Prostate gland (tissue), 2 donors: ENCODE measurements around the gene ING3. TPM values are rescaled to one million over a fixed set of nuclear protein-coding genes. Genes with fewer than 3 reads are reported as not detected.

Experiments used
- DNase-seq: peaks from one replicate; pipeline ENCODE4 v3.0.0-alpha.2; 2019; ENCODE audit warnings: low spot score
- H3K27ac ChIP-seq, 2 donors: fragments of 200-600 bp; sonication (generic); 2 replicates each; pipeline ENCODE4 v1.5.1; 2017 to 2019
- H3K27me3 ChIP-seq: fragments of 200-600 bp; sonication (generic); replicated peaks from 2 replicates; pipeline ENCODE4 v1.5.1; 2019; ENCODE audit not compliant: insufficient read depth
- H3K36me3 ChIP-seq, 2 donors: fragments of 200-600 bp; sonication (generic); 1 replicate in 1 of 2; 2 replicates in 1 of 2; pipeline versions ENCODE4 v1.5.1 to v1.8.1; 2017 to 2019
- H3K4me1 ChIP-seq: fragments of 200-600 bp; sonication (generic); replicated peaks from 2 replicates; pipeline ENCODE4 v1.5.1; 2019
- H3K4me3 ChIP-seq, 2 donors: fragments of 200-600 bp; sonication (generic); 2 replicates each; pipeline ENCODE4 v1.5.1; 2017 to 2019
- H3K9me3 ChIP-seq: fragments of 200-600 bp; sonication (generic); 2 replicates; pipeline ENCODE4 v1.5.1; 2017
- CTCF ChIP-seq, 4 experiments: fragments of 200-600 bp in 2 of 4; fragments of 450-650 bp in 2 of 4; sonication (generic) in 2 of 4; IDR thresholded peaks; 1 replicate in 3 of 4; 2 replicates in 1 of 4; pipeline ENCODE4 v1.5.1; 2016 to 2019; ENCODE audit warnings: antibody characterized with exemption in 4 of 4, mild to moderate bottlenecking in 2 of 4, moderate library complexity in 2 of 4
- POLR2A ChIP-seq: fragments of 450-650 bp; IDR thresholded peaks from one replicate; pipeline ENCODE4 v1.6.1; 2016; ENCODE audit warnings: antibody characterized with exemption, mild to moderate bottlenecking
- POLR2AphosphoS5 ChIP-seq: sonication (generic); formaldehyde crosslinking; IDR thresholded peaks from one replicate; pipeline ENCODE4 v1.6.1; 2017; ENCODE audit warnings: antibody characterized with exemption
- WGBS: methylation state at CpG from one replicate; pipeline ENCODE4 v1.1.5; 2018; 5-methylcytosine and 5-hydroxymethylcytosine counted together
- intact Hi-C: fragments of 100-400 bp; cut with DNase I; formaldehyde crosslinking; loops from one replicate; pipeline ENCODE4 v1.14.2; 2022
- small RNA-seq, 2 donors: library from RNA; depleted of rRNA; stranded (forward); fragments of <200 nt; gene quantifications; one replicate each; pipeline ENCODE3, GENCODE V24; 2016
- total RNA-seq, 2 donors: library from RNA; depleted of rRNA; stranded (reverse); fragments of >200 nt; gene quantifications; one replicate each; pipeline ENCODE4 v1.1.0, GENCODE V29; 2016

ING3 gene
- total RNA-seq, 2 donors from 2014 or later = 12.4 to 20.8 TPM

- peak overlapping the region; percentile 21 to 40 for H3K27ac ChIP-seq
- no peak for DNase-seq
- H3K4me3 ChIP-seq = no peak overlapping the region
- WGBS = 41% methylated on average over 5 of the region's 5 CpGs
- intact Hi-C loops = no loop called here
- H3K9me3 ChIP-seq = no peaks in the 10 kb centered on the region
- peaks cover 5% of the 10 kb centered on the region for H3K4me1 ChIP-seq
- no peaks in the 10 kb centered on the region for H3K27me3 ChIP-seq
- TF ChIP-seq CTCF (IDR thresholded peaks at IDR 0.05) = no peak
- no peak for TF ChIP-seq POLR2AphosphoS5
- TF ChIP-seq POLR2A = no peak
- no peaks in the 10 kb centered on the region for H3K36me3 ChIP-seq
Observed at GRCh38 chr7:121024611-121025010, 74.0 kb downstream of the ING3 start.

GRCh38 chr7:121026159-121026558 is 75.6 kb downstream of the ING3 start:
- 95% methylated on average over 1 of the region's 1 CpG for WGBS
- no peak overlapping the region for H3K4me3 ChIP-seq
- no peak overlapping the region for H3K27ac ChIP-seq
- no peaks in the 10 kb centered on the region for H3K36me3 ChIP-seq
- peaks cover 5% of the 10 kb centered on the region for H3K4me1 ChIP-seq
- no peak for DNase-seq
- no peaks in the 10 kb centered on the region for H3K27me3 ChIP-seq
- TF ChIP-seq CTCF (IDR thresholded peaks at IDR 0.05) = no peak
- TF ChIP-seq POLR2AphosphoS5 = no peak
- TF ChIP-seq POLR2A = no peak
- H3K9me3 ChIP-seq = no peaks in the 10 kb centered on the region
- intact Hi-C loops = no loop called here

- peaks cover 5% of the 10 kb centered on the region for H3K4me1 ChIP-seq
- H3K4me3 ChIP-seq = no peak overlapping the region
- no peaks in the 10 kb centered on the region for H3K36me3 ChIP-seq
- DNase-seq = no peak
- TF ChIP-seq POLR2A (no peak), CTCF (IDR thresholded peaks at IDR 0.05) (no peak), POLR2AphosphoS5 (no peak)
- H3K27me3 ChIP-seq = no peaks in the 10 kb centered on the region
- intact Hi-C loops = no loop called here
- no peak overlapping the region for H3K27ac ChIP-seq
- no peaks in the 10 kb centered on the region for H3K9me3 ChIP-seq
- 95% methylated on average over 3 of the region's 3 CpGs for WGBS
Observed at GRCh38 chr7:121026577-121027111, 76.1 kb downstream of the ING3 start.

Small RNAs within 50 kb of the gene (small RNA-seq; reads per million reads assigned to genes)
- 0 reads per million in 2 donors for gene RNA5SP240

Other genes with a start within 250 kb of the ING3 start
- gene TSPAN12, start 92.6 kb upstream of the ING3 start, total RNA-seq = 10 to 100 TPM; 14.5 to 16.2 TPM
- gene CPED1, start 37.9 kb downstream of the ING3 start, total RNA-seq = 10 to 100 TPM; 10.7 to 23.3 TPM